ENCODE results near the gene ESR2.

- TF ChIP-seq POLR2A (IDR thresholded peaks at IDR 0.05; ENCODE audit: low read depth, low read length): no peak
- TF ChIP-seq POLR2AphosphoS5 (IDR thresholded peaks at IDR 0.05; ENCODE audit: low read depth, low read length): no peak
Observed at GRCh38 chr14:64158608-64159007, 135.6 kb downstream of the ESR2 start.
